Neural progenitor cell (in vitro differentiated cells): ENCODE data around the gene ZCRB1.

Source experiments
- CTCF ChIP-seq: fragments of 200-600 bp; sonication (generic); IDR thresholded peaks from 2 replicates; pipeline ENCODE4 v1.5.1; 2017; ENCODE audit warnings: antibody characterized with exemption, mild to moderate bottlenecking
- EZH2 ChIP-seq: fragments of 200-600 bp; sonication (generic); IDR thresholded peaks from 2 replicates; pipeline ENCODE4 v1.6.1; 2017; ENCODE audit warnings: antibody characterized with exemption, mild to moderate bottlenecking, moderate library complexity
- EZH2phosphoT487 ChIP-seq: fragments of 200-600 bp; sonication (generic); IDR thresholded peaks from 2 replicates; pipeline ENCODE4 v1.6.1; 2017; ENCODE audit warnings: antibody characterized with exemption

DNA sequence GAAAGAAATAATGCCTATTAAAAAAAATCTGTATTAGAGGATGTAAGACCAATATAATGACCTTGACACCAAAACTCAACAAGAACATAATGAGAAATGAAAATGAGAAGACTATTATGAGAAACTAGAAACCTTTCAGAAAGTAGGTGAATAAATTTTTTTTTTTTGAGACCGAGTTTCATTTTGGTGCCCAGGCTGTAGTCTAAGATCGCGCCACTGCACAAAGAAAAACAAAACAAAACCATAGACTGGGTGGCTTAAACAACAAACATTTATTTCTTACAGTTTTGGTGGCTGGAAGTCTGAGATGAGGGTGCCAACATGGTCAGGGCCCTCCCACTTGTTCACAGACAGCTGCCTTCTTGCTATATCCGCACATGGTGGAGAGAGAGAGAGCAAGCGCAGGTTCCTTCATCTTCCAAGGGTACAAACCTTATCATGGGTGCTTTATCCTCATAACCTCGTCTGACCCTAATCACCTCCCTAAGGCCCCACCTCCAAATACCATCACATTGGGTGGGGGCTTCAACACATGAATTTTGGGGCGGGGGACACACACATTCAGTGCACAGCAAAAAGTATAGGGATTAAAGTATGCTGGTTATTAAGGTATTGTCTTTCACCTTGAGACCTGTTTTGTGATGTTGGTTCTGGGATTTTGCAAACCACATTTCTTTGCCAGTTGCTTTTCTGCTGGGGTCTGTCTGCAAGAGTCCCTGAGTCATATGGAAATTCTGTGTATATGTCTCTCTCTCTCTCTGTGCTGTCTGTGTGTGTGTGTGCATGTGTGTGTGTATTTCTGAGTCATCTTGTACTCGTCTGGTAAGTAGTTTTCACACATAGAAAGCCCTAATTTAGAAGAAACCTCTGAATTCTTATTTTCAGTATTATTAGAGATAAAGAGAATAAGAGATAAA is 26.2 kb downstream of the ZCRB1 start:
- no peak for TF ChIP-seq CTCF
- TF ChIP-seq EZH2: no peak
- no peak for TF ChIP-seq EZH2phosphoT487
